ENCODE results near the gene APOBEC3G. TPM values are rescaled to one million over a fixed set of nuclear protein-coding genes. Genes with fewer than 3 reads are reported as not detected.

APOBEC3G gene
- total RNA-seq, 6 experiments from 2014 or later: 1.9 to 7.0 (median 5.9) TPM

- DNase-seq: no peak
- Mint-ChIP-seq H3K4me3 (no peak overlapping the region), H3K4me1 (ENCODE audit: low read depth) (peaks cover 7% of the 10 kb centered on the region), H3K9me3 (no peaks in the 10 kb centered on the region), H3K36me3 (ENCODE audit: low read depth) (no peaks in the 10 kb centered on the region), H3K27ac (no peak overlapping the region), H3K27me3 (ENCODE audit: insufficient read depth) (peaks cover 32% of the 10 kb centered on the region)
- no peak for TF ChIP-seq CTCF (IDR thresholded peaks at IDR 0.05)
Measured at GRCh38 chr22:39098576-39098975, 21.5 kb downstream of the APOBEC3G start.

- Mint-ChIP-seq H3K4me1 (ENCODE audit: low read depth) (peaks cover 7% of the 10 kb centered on the region), H3K27me3 (ENCODE audit: insufficient read depth) (peaks cover 42% of the 10 kb centered on the region), H3K27ac (no peak overlapping the region), H3K4me3 (no peak overlapping the region), H3K9me3 (no peaks in the 10 kb centered on the region), H3K36me3 (ENCODE audit: low read depth) (no peaks in the 10 kb centered on the region)
- TF ChIP-seq CTCF (IDR thresholded peaks at IDR 0.05): no peak
- no peak for DNase-seq
Measured at GRCh38 chr22:39101226-39101625, 24.2 kb downstream of the APOBEC3G start.

- no peak for TF ChIP-seq CTCF (IDR thresholded peaks at IDR 0.05)
- Mint-ChIP-seq H3K9me3 (no peaks in the 10 kb centered on the region), H3K27me3 (ENCODE audit: insufficient read depth) (peaks cover 40% of the 10 kb centered on the region), H3K36me3 (ENCODE audit: low read depth) (no peaks in the 10 kb centered on the region), H3K27ac (no peak overlapping the region), H3K4me3 (no peak overlapping the region), H3K4me1 (ENCODE audit: low read depth) (no peaks in the 10 kb centered on the region)
- no peak for DNase-seq
Measured at GRCh38 chr22:39103431-39103830, 26.4 kb downstream of the APOBEC3G start.

GRCh38 chr22:39106326-39106725 lies 29.3 kb downstream of the APOBEC3G start:
- H3K9me3 Mint-ChIP-seq: no peaks in the 10 kb centered on the region
- DNase-seq: no peak
- H3K4me3 Mint-ChIP-seq: no peak overlapping the region
- no peaks in the 10 kb centered on the region for H3K36me3 Mint-ChIP-seq (ENCODE audit: low read depth)
- TF ChIP-seq CTCF (IDR thresholded peaks at IDR 0.05): no peak
- H3K4me1 Mint-ChIP-seq (ENCODE audit: low read depth): no peaks in the 10 kb centered on the region
- no peak overlapping the region for H3K27ac Mint-ChIP-seq
- peaks cover 47% of the 10 kb centered on the region for H3K27me3 Mint-ChIP-seq (ENCODE audit: insufficient read depth)

GRCh38 chr22:39108487-39108886 lies 31.4 kb downstream of the APOBEC3G start:
- no peak for DNase-seq
- H3K4me1 Mint-ChIP-seq (ENCODE audit: low read depth): no peaks in the 10 kb centered on the region
- no peak overlapping the region for H3K27ac Mint-ChIP-seq
- H3K4me3 Mint-ChIP-seq: no peak overlapping the region
- no peaks in the 10 kb centered on the region for H3K36me3 Mint-ChIP-seq (ENCODE audit: low read depth)
- H3K27me3 Mint-ChIP-seq (ENCODE audit: insufficient read depth): peaks cover 42% of the 10 kb centered on the region
- TF ChIP-seq CTCF (IDR thresholded peaks at IDR 0.05): no peak
- no peaks in the 10 kb centered on the region for H3K9me3 Mint-ChIP-seq

GRCh38 chr22:39109361-39109760 lies 32.3 kb downstream of the APOBEC3G start:
- Mint-ChIP-seq H3K27ac (no peak overlapping the region), H3K4me1 (ENCODE audit: low read depth) (no peaks in the 10 kb centered on the region), H3K4me3 (no peak overlapping the region), H3K36me3 (ENCODE audit: low read depth) (no peaks in the 10 kb centered on the region), H3K9me3 (no peaks in the 10 kb centered on the region), H3K27me3 (ENCODE audit: insufficient read depth) (peaks cover 38% of the 10 kb centered on the region)
- DNase-seq: no peak
- TF ChIP-seq CTCF (IDR thresholded peaks at IDR 0.05): no peak

Measured in HFFc6 (cell line).